ENCODE measurements around the gene LIN37. TPM values are rescaled to one million over a fixed set of nuclear protein-coding genes. Genes with fewer than 3 reads are reported as not detected.
"Not testable (repeated sequence)": the region's sequence is repeated elsewhere in the genome, so short reads cannot be mapped to it uniquely, and the experiment has no call there.

The LIN37 gene
- total RNA-seq, 4 donors from 2014 or later, result 11.6 to 18.3 (median 15.6) TPM

GRCh38 chr19:35723671-35724070 is 24.7 kb upstream of the LIN37 start:
- H3K27ac ChIP-seq (replicated peaks in 1 of 4), result no peak overlapping the region
- H3K4me1 ChIP-seq, result peaks cover 13 to 35% (median 22%) of the 10 kb centered on the region in 4 donors
- DNase-seq (ENCODE audit: extremely low spot score), result no peak
- no peaks in the 10 kb centered on the region for H3K27me3 ChIP-seq
- peaks cover 76 to 92% (median 91%) of the 10 kb centered on the region in 4 donors for H3K36me3 ChIP-seq
- no peaks in the 10 kb centered on the region for H3K9me3 ChIP-seq
- WGBS, result 95% methylated on average over 19 of the region's 24 CpGs
- TF ChIP-seq POLR2AphosphoS5 (IDR thresholded peaks at IDR 0.05) (no peak), POLR2A (IDR thresholded peaks at IDR 0.05; ENCODE audit: low read depth) (no peak), EP300 (IDR thresholded peaks at IDR 0.05) (no peak), CTCF (IDR thresholded peaks at IDR 0.05) (no peak)
- intact Hi-C loops (cut with DNase I), result no loop called here
- no peak overlapping the region for H3K4me3 ChIP-seq

GRCh38 chr19:35724132-35724531 is 24.2 kb upstream of the LIN37 start:
- 91% methylated on average over 7 of the region's 7 CpGs for WGBS
- intact Hi-C loops (cut with DNase I); DNase-seq (ENCODE audit: extremely low spot score); H3K4me3 ChIP-seq; H3K27ac ChIP-seq (replicated peaks in 1 of 4); H3K9me3 ChIP-seq; H3K27me3 ChIP-seq: not testable (repeated sequence)
- Histone ChIP-seq H3K4me1 (peaks cover 8 to 30% (median 17%) of the 10 kb centered on the region in 4 donors), H3K36me3 (peaks cover 80 to 97% (median 96%) of the 10 kb centered on the region in 4 donors)

GRCh38 chr19:35724560-35724959 is 23.8 kb upstream of the LIN37 start:
- DNase-seq (ENCODE audit: extremely low spot score), result no peak
- no peak overlapping the region for H3K4me3 ChIP-seq
- no peak for TF ChIP-seq EP300 (IDR thresholded peaks at IDR 0.05)
- no peak overlapping the region for H3K27ac ChIP-seq (replicated peaks in 1 of 4)
- WGBS, result 90% methylated on average over 9 of the region's 12 CpGs
- H3K27me3 ChIP-seq, result no peaks in the 10 kb centered on the region
- H3K4me1 ChIP-seq, result peaks cover 4 to 26% (median 13%) of the 10 kb centered on the region in 4 donors
- intact Hi-C loops (cut with DNase I), result no loop called here
- H3K9me3 ChIP-seq, result no peaks in the 10 kb centered on the region
- H3K36me3 ChIP-seq, result peaks cover 85 to 100% (median 99%) of the 10 kb centered on the region in 4 donors

- DNase-seq (ENCODE audit: extremely low spot score), result no peak
- intact Hi-C loops (cut with DNase I), result no loop called here
- H3K9me3 ChIP-seq, result no peaks in the 10 kb centered on the region
- no peaks in the 10 kb centered on the region for H3K27me3 ChIP-seq
- TF ChIP-seq CTCF (IDR thresholded peaks at IDR 0.05) (no peak), EP300 (IDR thresholded peaks at IDR 0.05) (no peak), POLR2A (IDR thresholded peaks at IDR 0.05; ENCODE audit: low read depth) (no peak), POLR2AphosphoS5 (IDR thresholded peaks at IDR 0.05) (no peak)
- 94% methylated on average over 20 of the region's 23 CpGs for WGBS
- no peak overlapping the region for H3K4me3 ChIP-seq
- peaks cover 89 to 100% (median 99%) of the 10 kb centered on the region in 4 donors for H3K36me3 ChIP-seq
- H3K27ac ChIP-seq (replicated peaks in 1 of 4), result no peak overlapping the region
- peaks cover 0 to 18% (median 7%) of the 10 kb centered on the region in 4 donors for H3K4me1 ChIP-seq
Observed at GRCh38 chr19:35725216-35725861, 23.0 kb upstream of the LIN37 start.

DNA sequence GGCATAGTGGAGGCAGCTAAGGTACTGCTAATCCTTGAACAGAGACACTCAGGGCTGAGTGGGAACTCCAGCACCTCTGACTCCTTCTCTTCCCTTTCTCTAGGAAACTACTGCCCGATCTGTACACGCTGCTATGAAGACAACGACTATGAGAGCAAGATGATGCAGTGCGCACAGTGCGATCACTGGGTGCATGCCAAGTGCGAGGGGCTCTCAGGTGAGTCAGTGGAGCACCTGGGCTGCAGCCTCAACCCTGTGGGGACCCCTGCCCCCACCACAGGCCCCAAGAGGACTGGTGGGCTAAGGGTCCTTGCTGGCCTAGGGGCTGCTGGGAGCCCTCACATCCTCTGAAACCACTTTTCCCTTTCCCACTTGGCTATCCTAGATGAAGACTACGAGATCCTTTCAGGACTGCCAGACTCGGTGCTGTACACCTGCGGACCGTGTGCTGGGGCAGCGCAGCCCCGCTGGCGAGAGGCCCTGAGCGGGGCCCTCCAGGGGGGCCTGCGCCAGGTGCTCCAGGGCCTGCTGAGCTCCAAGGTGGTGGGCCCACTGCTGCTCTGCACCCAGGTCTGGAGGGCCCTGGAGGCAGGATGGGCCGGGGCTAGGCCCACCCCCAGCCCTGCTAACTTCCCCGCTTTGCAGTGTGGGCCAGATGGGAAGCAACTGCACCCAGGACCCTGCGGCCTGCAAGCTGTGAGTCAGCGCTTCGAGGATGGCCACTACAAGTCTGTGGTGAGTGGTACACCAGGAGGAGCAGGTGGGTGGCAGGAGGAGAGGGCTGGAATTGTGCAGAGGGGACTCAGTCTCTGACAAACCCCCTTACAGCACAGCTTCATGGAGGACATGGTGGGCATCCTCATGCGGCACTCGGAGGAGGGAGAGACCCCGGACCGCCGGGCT is 21.1 kb upstream of the LIN37 start:
- peaks cover 95 to 100% (median 100%) of the 10 kb centered on the region in 4 donors for H3K36me3 ChIP-seq
- no peak overlapping the region for H3K4me3 ChIP-seq
- 87% methylated on average over 22 of the region's 25 CpGs for WGBS
- no peaks in the 10 kb centered on the region for H3K9me3 ChIP-seq
- DNase-seq (ENCODE audit: extremely low spot score), result no peak
- TF ChIP-seq POLR2AphosphoS5 (IDR thresholded peaks at IDR 0.05), result no peak
- no peak for TF ChIP-seq POLR2A (IDR thresholded peaks at IDR 0.05; ENCODE audit: low read depth)
- no peak for TF ChIP-seq EP300 (IDR thresholded peaks at IDR 0.05)
- no peak for TF ChIP-seq CTCF (IDR thresholded peaks at IDR 0.05)
- no peaks in the 10 kb centered on the region for H3K27me3 ChIP-seq
- intact Hi-C loops (cut with DNase I), result no loop called here
- no peak overlapping the region for H3K27ac ChIP-seq (replicated peaks in 1 of 4)
- H3K4me1 ChIP-seq, result peaks cover 0 to 2% (median under 1%) of the 10 kb centered on the region in 4 donors

Data from esophagus muscularis mucosa (tissue), 4 donors.